HG02884 (cell line): ENCODE results near the gene COL1A1.

Experiments used
- ATAC-seq: cut with Tn5 transposase; IDR thresholded peaks from one replicate; pipeline ENCODE4 v1.9.1; 2021; ENCODE audit warnings: mild to moderate bottlenecking, moderate library complexity; ENCODE audit not compliant: unreplicated experiment

COL1A1 gene

DNA sequence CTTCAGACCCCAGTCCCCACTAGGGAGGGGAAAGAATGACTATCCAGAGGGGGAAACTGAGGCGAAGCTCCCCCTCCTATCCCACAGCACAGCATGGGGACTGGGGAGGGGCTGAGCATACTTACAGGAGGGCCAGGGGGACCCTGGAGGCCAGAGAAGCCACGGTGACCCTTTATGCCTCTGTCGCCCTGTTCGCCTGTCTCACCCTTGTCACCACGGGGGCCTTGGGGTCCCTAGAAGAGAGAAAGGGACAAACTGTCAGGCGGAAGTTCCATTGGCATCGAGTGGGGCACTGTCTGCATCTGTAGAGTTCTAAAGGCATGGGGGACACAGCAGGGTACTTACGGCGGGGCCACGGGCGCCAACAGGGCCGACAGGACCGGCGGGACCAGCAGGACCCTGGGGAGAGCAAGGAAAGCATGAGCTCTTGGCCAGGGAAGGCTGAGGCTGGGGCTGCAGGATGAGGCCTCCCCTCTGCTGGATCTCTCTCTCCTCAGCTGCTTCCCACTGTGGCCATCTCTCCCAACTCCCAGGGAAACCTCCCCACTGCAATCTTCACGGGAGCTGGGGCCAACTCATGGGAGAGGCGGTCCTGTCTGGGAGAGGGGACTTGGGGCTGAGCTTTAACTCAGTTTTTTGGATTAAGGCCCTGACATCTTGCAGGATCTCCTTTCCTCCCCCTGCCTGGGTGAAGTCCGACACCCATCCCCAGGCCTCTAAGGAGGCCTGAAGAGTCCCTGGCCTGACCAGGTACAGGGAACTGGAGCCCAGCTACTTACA lies 13.5 kb downstream of the COL1A1 start:
- no peak for ATAC-seq

- no peak for ATAC-seq
These were observed 14.1 kb downstream of the COL1A1 start for GRCh38 chr17:50187394-50187725.

DNA sequence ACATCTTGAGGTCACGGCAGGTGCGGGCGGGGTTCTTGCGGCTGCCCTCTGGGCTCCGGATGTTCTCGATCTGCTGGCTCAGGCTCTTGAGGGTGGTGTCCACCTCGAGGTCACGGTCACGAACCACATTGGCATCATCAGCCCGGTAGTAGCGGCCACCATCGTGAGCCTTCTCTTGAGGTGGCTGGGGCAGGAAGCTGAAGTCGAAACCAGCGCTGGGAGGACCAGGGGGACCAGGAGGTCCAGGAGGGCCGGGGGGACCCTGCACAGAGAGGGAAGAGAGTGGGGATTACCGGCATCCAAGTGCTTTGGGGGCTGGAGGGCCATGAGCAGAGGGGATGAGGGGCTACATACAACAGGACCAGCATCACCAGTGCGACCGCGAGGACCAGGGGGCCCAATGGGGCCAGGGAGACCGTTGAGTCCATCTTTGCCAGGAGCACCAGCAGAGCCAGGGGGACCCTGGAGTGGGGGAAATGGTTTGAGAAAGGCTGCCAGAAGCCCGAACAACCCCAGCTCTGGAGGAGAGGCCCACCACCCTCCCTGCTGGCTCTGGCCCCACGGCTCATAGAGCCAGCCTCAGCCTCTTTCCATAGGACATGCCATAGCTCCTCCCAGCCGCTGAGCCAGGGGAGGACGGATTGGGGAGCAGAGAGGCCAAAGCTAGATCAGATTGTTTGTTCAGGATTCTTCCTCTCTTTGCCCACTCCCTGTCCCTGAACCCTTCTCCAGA lies 14.6 kb downstream of the COL1A1 start:
- ATAC-seq = no peak

DNA sequence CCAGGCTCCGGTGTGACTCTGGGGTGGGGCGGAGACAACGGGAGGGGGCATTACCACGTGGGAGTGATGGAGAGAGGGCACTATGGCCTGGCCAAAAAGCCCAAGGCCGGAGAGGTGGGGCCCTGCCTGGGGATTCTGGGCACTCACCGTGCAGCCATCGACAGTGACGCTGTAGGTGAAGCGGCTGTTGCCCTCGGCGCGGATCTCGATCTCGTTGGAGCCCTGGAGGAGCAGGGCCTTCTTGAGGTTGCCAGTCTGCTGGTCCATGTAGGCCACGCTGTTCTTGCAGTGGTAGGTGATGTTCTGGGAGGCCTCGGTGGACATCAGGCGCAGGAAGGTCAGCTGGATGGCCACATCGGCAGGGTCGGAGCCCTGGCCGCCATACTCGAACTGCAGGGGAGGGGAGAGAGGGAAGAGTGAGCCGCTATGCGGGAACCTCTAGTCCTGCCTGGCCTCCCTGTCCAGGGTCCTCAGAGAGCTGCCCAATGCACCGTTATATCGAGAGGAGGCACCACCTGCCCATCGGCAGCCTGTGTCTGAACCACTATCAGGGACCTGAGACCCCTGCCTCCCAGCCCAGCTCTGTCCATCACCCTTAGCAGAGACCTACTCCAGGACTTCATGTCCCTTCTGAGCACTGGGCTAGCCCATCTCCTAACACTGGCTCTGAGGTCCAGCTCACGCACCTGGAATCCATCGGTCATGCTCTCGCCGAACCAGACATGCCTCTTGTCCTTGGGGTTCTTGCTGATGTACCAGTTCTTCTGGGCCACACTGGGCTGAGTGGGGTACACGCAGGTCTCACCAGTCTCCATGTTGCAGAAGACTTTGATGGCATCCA lies 15.6 kb downstream of the COL1A1 start:
- no peak for ATAC-seq

DNA sequence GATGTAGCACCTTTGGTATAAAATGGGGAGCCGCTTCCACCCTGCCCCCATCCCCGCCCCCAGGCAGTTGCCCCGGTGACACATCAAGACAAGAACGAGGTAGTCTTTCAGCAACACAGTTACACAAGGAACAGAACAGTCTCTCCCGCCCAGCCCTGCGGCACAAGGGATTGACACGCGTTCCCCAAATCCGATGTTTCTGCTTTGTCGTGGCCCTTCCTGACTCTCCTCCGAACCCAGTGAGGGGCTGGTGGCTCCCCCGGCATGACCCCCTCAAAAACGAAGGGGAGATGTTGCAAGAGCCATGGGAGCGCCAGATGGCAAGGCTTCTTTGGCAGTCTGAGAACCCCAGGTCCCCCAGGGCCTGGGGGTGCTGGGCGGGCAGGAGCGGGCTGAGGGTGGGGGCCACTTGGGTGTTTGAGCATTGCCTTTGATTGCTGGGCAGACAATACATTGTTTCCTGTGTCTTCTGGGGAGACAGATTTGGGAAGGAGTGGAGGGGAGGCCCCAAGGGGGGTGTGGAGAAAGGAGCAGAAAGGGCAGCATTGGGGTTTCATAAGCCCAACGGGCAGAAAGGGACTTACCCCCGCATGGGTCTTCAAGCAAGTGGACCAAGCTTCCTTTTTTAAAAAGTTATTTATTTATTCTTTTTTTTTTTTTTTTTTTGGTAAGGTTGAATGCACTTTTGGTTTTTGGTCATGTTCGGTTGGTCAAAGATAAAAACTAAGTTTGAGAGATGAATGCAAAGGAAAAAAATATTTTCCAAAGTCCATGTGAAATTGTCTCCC lies 16.6 kb downstream of the COL1A1 start:
- no peak for ATAC-seq

DNA sequence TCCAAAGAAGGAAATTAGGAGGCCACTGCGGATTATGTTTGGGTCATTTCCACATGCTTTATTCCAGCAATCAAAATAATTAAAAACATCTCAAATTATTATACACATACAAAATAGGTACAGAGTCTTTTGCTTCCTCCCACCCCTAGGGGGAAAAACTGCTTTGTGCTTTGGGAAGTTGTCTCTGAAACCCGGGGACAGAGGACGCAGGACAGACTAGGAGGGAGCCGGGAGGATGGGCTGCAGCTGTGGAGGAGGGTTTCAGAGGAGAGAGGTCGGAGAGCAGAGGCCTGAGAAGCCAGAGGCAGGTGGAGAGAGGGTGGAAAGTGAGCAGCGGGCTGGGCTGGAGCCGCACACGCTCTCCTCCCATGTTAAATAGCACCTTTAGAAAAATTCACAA lies 17.4 kb downstream of the COL1A1 start:
- ATAC-seq = no peak

GRCh38 chr17:50183421-50183994 lies 17.9 kb downstream of the COL1A1 start:
- no peak for ATAC-seq

DNA sequence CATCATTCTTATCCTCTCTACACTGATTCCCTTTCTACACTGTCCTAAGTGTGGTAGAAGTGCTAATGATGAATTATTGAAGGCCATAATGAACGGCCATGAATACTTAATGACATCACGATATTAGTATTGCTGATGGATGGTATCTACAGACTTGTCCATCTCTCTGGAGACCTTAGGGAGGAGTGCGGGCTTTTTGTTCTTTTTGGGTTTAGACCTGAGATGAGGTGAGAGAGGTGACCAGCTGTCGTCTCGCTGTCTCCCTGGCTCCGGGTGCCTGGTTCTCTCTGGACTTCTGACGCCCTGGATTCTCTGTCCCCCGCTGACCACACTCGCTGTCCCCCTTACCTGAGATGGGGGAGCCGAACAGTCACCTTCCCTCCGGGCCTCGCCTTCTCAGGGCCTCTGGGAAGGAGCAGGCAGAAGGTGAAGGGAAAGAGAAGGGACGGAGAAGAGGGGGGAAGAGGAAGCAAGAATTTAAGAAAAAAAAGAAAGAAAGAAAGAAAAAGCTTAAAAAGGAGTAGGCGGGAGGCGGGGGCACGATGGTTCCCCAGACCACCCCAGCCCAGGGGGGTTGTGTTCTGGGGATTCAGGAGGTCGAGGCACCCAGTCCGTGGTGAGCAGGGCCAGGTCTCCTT lies 18.5 kb downstream of the COL1A1 start:
- ATAC-seq = no peak

- no peak for ATAC-seq
These were observed 19.6 kb downstream of the COL1A1 start for GRCh38 chr17:50181591-50182560.

DNA sequence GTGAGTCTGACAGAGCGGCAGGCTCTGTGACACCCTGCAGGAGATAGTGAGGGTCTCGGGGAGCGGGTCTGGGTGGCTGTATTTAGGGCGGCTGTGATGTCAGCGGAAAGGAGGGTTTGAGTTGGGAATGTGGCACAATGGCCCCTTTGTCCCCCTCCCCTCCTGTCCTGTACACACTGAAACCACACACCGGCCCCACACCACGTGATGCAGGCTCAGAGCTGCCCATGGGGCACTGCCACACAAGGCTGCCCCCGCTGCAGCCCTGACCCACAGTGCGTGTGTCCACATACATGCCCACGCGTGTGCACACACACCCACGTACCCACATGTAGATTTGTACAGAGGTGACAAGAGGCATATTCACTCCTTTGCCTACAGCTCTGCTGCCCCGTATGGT lies 20.3 kb downstream of the COL1A1 start:
- ATAC-seq = no peak

DNA sequence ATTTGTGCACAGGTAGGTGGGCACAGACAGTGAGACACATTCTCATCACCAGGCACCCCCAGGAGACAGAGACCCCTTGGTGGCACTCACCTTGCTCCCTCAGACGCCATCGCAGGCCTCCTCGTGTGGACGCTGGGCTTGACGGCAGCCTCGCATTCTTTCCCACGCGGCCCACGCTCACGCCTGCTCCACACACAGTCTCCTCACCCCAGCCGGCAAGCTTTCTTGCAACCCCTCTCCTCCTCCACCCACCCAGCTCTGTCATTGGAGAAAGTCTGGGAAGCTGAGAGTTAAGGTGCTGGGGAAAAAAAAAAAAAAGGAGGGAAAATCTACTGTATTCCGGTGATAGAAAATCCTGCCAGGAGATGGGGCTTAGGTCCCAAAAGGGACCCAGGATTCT lies 20.8 kb downstream of the COL1A1 start:
- ATAC-seq = no peak

- ATAC-seq = no peak
These were observed 21.3 kb downstream of the COL1A1 start for GRCh38 chr17:50180111-50180510.

DNA sequence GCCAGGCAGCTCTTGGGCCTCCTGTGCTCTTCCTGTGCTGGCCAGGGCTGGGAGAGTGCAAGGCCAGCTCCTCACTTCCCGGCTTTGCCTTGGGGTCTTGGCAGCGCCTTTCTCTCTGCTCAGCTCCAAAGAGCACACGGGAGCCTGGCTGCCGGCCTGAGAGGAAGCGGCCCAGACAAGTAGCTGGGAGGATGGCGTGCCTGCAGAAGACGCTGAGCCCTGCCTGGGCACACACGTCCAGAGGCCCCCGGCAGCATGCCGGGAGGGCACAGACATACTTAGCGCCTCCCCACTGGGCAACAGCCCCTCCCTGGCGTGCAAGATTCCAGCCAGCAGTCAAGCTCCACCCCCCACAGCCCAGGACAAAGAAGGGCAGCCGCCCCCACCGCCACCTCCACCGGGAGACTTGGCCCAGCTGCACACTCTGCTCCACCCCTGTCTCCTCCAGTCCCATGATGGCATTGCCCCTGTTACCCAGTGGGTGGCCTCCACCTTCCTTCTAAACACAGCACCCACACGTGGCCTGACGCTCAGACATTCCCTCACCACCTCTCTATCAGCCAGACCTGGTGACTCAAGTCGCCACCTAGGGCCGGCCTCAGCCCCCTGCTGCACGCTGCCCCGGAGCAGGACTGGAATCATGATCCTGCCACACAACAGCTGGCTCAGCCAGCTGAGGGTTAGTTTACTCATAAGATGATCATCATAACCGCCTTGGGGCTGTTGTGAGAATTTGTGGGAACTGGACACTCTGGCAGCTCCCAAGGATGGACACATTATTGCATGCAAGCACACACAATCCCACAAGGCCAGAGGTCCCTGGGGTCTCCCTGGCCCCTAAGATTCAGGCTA lies 23.2 kb downstream of the COL1A1 start:
- no peak for ATAC-seq

DNA sequence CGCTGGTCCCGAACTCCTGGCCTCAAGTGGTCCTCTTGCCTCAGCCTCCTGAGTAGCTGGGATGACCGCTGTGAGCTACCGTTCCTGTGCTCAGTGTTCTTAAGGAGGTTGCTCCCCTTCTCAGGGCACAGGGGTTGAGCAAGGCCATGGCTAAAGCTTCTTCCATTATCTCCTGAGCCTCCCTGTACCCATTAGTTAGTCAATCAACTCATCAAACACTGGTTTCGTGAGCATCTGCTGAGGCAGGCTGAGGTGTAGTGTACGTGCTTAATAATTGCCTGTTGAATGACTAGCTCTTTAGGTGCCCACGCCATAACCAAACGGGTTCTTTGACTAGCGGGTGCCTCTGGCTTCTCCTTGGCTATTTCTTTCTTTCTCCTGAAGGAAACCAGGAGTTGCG lies 24.0 kb downstream of the COL1A1 start:
- ATAC-seq = no peak

- no peak for ATAC-seq
These were observed 24.7 kb downstream of the COL1A1 start for GRCh38 chr17:50176559-50177357.

DNA sequence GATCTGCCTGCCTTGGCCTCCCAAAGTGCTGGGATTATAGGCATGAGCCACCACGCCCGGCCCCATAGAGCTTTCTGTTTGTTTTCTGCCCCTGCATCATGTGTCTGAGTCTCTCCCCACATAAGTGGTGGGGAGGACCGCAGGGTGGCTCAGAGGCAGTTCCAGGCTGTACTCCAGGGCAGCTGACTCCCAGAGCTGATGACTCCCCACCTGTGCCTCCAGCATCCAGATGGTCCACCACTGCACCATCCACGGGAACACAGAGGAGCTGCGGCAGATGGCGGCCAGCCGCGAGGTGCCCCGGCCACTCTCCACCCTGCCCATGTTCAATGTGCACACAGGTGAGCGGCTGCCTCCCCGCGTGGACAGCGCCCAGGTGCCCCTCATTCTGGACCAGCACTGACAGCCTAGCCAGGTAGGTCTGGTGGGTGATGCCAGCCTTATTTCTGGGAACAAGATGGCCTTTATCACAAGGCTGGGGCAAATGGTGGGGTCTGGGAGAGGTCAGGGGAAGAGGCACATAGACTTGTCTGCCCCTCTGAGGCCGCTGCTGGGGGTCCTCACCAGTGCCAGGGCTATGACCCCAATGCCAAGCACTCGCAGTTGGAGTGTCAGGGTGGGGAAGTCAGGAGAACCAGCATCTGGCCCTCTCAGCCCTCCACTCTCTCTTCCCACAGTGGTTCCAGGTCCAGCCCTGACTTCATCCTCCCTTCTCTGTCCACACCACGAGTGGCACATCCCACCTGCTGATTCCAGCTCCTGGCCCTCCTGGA lies 26.2 kb downstream of the COL1A1 start:
- ATAC-seq = no peak
